DMS53 (cell line): ENCODE data around the gene LTBP4.

Source experiments
- DNase-seq: peaks from one replicate; lab custom pipeline; 2025; lab: John Stamatoyannopoulos, UW

Gene LTBP4

GRCh38 chr19:40596608-40597328, 4.4 kb upstream of the LTBP4 start:
- DNase-seq = peak; percentile 87

- DNase-seq = no peak
Measured at GRCh38 chr19:40597329-40597838, 3.8 kb upstream of the LTBP4 start.

GRCh38 chr19:40598121-40598917, 2.9 kb upstream of the LTBP4 start:
- DNase-seq = peak; percentile 94

GRCh38 chr19:40598918-40599307, 2.3 kb upstream of the LTBP4 start:
- DNase-seq = peak; percentile 53

GRCh38 chr19:40599331-40599901, 1.8 kb upstream of the LTBP4 start:
- peak; percentile 76 for DNase-seq

GRCh38 chr19:40599902-40600569, 1.1 kb upstream of the LTBP4 start:
- peak; percentile 56 for DNase-seq

- peak; percentile 37 for DNase-seq
Measured at GRCh38 chr19:40600570-40601133, 517 bp upstream of the LTBP4 start.

GRCh38 chr19:40603071-40603388, 1.9 kb downstream of the LTBP4 start:
- DNase-seq = no peak

GRCh38 chr19:40603389-40604170, 2.4 kb downstream of the LTBP4 start:
- DNase-seq = peak; percentile 100

GRCh38 chr19:40604171-40604646, 3.0 kb downstream of the LTBP4 start:
- no peak for DNase-seq

GRCh38 chr19:40604647-40605215, 3.6 kb downstream of the LTBP4 start:
- DNase-seq = peak; percentile 84

GRCh38 chr19:40605216-40605971, 4.2 kb downstream of the LTBP4 start:
- DNase-seq = peak; percentile 99

GRCh38 chr19:40607311-40608239, 6.4 kb downstream of the LTBP4 start:
- no peak for DNase-seq

GRCh38 chr19:40608240-40608621, 7.1 kb downstream of the LTBP4 start:
- DNase-seq = no peak

GRCh38 chr19:40608957-40609356, 7.8 kb downstream of the LTBP4 start:
- no peak for DNase-seq

- DNase-seq = peak; percentile 98
Measured at GRCh38 chr19:40609561-40610395, 8.6 kb downstream of the LTBP4 start.

- DNase-seq = peak; percentile 93
Measured at GRCh38 chr19:40610396-40611064, 9.4 kb downstream of the LTBP4 start.
